Stimulated activated naive B cell treated with anti-CD40 and anti-IgM and Interleukin-4, amounts not matched to agents 10 μg/mL and 1 μg/mL and 100 μg/mL, for 72 hours (primary cell): ENCODE results near the gene GRIK5.

Experiments
- ATAC-seq, 2 donors: fragments of 150-1000 bp; cut with Tn5 transposase; replicated peaks; 2 replicates each; pipeline ENCODE4 v1.10.0; 2021; ENCODE audit warnings: moderate library complexity in 1 of 2
- DNase-seq: peaks from one replicate; pipeline ENCODE4 v3.0.0; 2021
- H3K27ac Mint-ChIP-seq: one replicate; pipeline ENCODE4 v1.8.0; 2022; ENCODE audit warnings: mild to moderate bottlenecking, mixed read lengths
- H3K27me3 Mint-ChIP-seq, 2 donors: one replicate each; pipeline ENCODE4 v1.8.0; 2022; ENCODE audit warnings: mixed read lengths in 2 of 2
- H3K36me3 Mint-ChIP-seq, 2 donors: one replicate each; pipeline ENCODE4 v1.8.0; 2022; ENCODE audit warnings: mixed read lengths in 2 of 2, mild to moderate bottlenecking in 1 of 2
- H3K4me1 Mint-ChIP-seq, 2 donors: one replicate each; pipeline ENCODE4 v1.8.0; 2022; ENCODE audit warnings: mixed read lengths in 2 of 2, mild to moderate bottlenecking in 1 of 2
- H3K4me3 Mint-ChIP-seq, 2 donors: one replicate each; pipeline ENCODE4 v1.8.0; 2022; ENCODE audit warnings: mild to moderate bottlenecking in 2 of 2, mixed read lengths in 2 of 2, moderate library complexity in 1 of 2
- H3K9me3 Mint-ChIP-seq, 2 donors: one replicate each; pipeline ENCODE4 v1.8.0; 2022; ENCODE audit warnings: mixed read lengths in 2 of 2, mild to moderate bottlenecking in 1 of 2

GRIK5 gene

DNA sequence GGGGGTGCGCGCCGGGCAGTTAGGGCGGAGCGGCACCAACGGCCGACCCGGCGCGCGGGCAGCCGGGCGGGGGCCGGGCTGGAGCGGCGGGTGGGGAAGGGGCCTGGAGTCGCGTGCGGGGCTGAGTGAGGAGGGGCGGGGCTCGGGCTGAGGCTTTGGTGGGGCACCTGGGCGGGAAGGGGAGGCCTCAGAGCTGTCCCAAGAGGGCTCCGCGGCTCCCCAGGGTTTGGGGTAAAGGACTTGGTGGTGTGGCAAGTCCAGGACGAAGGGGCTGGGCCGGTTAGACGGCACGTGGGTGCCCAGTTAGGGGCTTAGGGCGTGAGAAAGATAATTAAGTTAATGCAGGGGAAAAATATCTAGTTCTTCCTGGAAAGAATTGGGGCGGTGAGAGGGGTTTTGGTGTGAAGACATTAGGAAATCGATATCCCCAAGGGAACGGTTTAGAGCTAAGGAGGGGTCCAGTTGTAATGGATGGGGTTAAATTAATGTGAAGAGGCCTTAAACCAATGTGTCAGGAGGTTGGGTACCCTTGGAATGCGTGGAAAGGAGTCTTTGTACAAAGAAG, 6.5 kb upstream of the GRIK5 start:
- Mint-ChIP-seq H3K4me3 (peak overlapping the region; percentile 94 to 98), H3K27ac (peak overlapping the region; percentile 98), H3K4me1 (peaks cover 34 to 39% of the 10 kb centered on the region in 2 donors), H3K9me3 (no peaks in the 10 kb centered on the region), H3K27me3 (no peaks in the 10 kb centered on the region), H3K36me3 (peaks cover 14 to 50% of the 10 kb centered on the region in 2 donors)
- DNase-seq (no peak), ATAC-seq (peak; percentile 22 to 32)

DNA sequence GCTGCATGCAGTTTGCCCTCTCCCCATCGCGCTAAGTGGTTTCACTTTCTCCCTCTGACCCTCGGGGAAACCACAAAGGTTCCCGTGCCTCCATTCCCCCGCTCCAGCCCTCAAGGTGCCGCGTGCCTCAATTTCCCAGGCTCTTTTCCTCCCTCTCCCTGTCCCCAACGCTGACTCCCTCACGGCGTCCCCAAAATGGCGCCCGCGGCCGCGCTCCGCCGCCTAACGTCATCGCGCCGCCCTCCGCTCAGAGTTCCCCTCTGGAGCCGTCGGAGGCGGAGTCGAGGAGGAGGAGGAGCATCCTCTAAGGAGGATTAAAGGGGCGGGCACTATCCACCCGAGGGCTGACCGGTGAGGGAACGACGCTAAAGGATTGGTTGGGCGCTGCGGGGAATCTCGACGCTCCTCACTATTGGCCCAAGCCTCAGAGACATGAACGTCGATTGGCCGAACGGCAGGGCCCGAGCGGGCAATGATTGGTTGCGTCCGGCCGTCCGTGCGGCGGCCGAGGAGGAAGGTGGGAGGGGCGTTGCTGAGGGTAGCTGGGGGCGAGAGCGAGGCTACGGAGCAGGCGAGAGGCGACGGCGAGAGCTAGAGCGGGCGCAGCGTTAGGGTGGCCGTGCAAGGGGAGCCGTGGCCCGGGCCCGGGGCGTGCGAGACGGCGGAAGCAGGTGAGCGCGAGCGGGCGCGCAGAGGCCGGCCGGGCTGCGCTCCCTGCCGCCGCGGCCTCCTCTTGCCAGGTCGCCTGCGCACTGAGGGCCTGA, 5.8 kb upstream of the GRIK5 start, which contains the start of gene ZNF574:
ZNF574 (plus strand) TSS at position 551 of the 764 bp plus-strand sequence. CDS start 2,441 bp downstream, outside the sequence.
- no peaks in the 10 kb centered on the region for H3K9me3 Mint-ChIP-seq
- H3K4me3 Mint-ChIP-seq, result peak within 1 kb of the TSS; percentile 94 to 98
- peaks cover 3 to 4% of the 10 kb centered on the region in 2 donors for H3K27me3 Mint-ChIP-seq
- H3K4me1 Mint-ChIP-seq, result peaks cover 30 to 33% of the 10 kb centered on the region in 2 donors
- peak within 1 kb of the TSS; percentile 100 for H3K27ac Mint-ChIP-seq
- H3K36me3 Mint-ChIP-seq, result peaks cover 13 to 43% of the 10 kb centered on the region in 2 donors
- DNase-seq (peak; percentile 98), ATAC-seq (peak; percentile 96)

DNA sequence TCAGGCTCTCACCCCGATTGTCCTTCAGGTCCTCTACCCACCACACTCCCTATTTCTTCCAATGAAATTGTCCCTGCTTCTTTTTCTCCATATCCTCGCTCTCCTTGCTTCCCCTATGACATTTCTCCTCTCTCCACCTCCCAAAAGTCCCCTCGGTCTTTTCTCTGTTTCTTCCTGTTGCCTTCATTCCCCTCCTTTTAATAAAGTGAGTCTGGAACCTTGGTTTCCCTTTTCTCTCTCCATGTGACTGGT, 5.3 kb upstream of the GRIK5 start:
- no peak for DNase-seq
- H3K27me3 Mint-ChIP-seq, result peaks cover 9% of the 10 kb centered on the region in 2 donors

DNA sequence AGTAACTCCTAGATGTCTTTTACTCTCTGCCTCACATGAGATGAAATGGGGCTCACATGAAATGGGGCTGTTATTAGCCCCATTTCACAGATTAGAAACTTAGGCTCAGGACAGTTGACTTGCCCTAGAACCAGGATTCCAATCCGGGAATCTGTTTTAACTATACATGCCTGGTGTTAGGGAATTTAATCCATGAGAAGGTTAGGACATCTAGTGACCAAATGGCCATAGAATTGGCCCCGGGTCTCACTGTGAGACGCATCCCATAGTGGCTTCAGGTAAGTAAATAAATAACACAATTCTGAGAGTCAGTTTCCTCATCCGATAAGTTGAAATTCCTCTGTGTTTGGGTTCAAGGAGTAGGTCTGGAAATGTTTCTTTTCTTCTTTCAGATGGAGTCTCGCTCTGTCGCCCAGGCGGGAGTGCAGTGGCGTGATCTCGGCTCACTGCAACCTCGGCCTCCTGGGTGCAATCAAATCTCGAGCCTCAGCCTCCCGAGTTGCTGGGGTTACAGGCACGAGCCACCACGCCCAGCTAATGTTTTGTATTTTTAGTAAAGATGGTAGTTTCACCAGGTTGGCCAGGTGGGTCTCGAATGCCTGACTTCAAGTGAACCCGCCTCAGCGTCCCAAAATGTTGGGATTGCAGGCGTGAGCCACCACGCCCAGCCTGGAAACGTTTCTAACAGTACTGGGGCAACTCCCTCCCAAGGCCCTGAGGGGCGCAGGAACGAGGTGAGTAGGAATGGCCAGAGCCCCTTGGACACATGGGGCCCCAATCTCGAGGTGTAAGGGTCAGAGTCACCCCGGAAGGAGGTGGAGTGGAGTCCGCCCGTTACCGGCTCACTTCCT, 4.7 kb upstream of the GRIK5 start:
- H3K4me3 Mint-ChIP-seq, result peak overlapping the region; percentile 94 to 98
- DNase-seq (peak; percentile 31), ATAC-seq (peak in 1 of 2 donors; percentile 8)
- peak overlapping the region; percentile 100 for H3K27ac Mint-ChIP-seq
- peaks cover 30 to 33% of the 10 kb centered on the region in 2 donors for H3K4me1 Mint-ChIP-seq
- peaks cover 11 to 12% of the 10 kb centered on the region in 2 donors for H3K27me3 Mint-ChIP-seq
- H3K9me3 Mint-ChIP-seq, result no peaks in the 10 kb centered on the region
- peaks cover 13 to 37% of the 10 kb centered on the region in 2 donors for H3K36me3 Mint-ChIP-seq

More for the DNA sequence above, 5.3 kb upstream of the GRIK5 start:
- H3K9me3 Mint-ChIP-seq, result no peaks in the 10 kb centered on the region
- peak overlapping the region; percentile 100 for H3K27ac Mint-ChIP-seq
- H3K4me3 Mint-ChIP-seq, result peak overlapping the region; percentile 94 to 98
- peaks cover 30 to 33% of the 10 kb centered on the region in 2 donors for H3K4me1 Mint-ChIP-seq
- ATAC-seq, result peak; percentile 1 to 8
- H3K36me3 Mint-ChIP-seq, result peaks cover 13 to 42% of the 10 kb centered on the region in 2 donors

DNA sequence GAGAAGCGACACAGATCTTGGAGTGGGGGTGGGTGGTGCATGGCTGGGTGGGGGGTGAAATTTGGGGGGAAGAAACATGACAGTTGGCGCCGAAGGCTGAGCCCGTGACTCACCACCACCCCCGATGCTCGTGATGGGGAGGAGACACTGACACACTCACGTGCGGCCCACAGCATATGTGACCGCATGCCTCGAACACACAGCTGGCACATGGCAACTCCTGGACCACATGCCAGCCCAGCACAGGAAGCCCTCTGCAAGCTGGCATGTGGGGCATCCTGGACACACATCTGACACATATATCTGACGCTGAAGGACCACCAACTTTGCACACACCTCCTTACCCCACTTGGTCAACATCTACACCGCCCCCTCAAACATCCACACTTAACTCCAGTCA, 1.2 kb upstream of the GRIK5 start:
- H3K27ac Mint-ChIP-seq, result no peak overlapping the region
- no peak for ATAC-seq
- H3K4me3 Mint-ChIP-seq, result no peak overlapping the region
- peaks cover 11 to 12% of the 10 kb centered on the region in 2 donors for H3K27me3 Mint-ChIP-seq
- peaks cover 5 to 10% of the 10 kb centered on the region in 2 donors for H3K36me3 Mint-ChIP-seq
- no peak for DNase-seq
- H3K4me1 Mint-ChIP-seq, result peaks cover 9 to 10% of the 10 kb centered on the region in 2 donors
- H3K9me3 Mint-ChIP-seq, result no peaks in the 10 kb centered on the region

DNA sequence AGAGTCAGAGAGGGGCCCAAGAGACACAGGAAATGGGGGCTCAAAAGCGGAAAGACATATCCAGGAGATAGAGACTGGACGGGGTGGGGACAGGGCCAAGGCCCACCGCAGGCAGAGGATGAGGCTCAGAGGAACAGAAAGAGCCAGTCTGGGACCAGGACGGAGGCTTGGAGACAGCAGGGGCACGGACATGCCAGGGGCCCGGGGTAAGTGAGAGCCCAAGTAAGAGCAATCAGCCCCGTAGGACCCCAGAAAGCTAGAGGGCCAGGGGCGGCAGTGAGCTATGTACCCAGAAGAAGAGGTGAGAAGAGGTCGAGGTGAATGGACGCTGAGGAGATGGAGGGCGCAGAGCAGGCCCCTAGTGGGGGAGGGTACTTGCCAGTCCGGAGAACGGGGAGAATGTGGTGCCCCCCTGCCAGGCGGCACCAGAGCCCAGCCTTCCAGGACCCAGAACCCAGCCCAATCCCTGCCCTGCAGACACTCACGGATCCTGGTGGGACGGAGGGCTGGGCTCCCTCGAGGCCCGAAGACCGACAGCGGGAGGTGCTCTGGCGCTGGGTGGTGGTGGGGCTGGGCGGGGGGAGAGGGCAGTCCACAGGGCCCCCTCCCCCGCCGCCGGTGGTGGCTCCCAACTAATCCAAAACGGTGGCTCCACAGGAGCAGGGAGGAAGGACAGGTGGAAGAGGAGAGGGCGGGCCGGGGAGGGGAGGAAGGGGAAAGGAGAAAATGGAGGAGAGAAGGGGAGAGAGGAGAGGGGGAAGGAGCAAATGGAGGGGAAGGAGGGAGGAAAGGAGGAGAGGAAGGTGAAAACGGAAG, 1.0 kb downstream of the GRIK5 start:
- DNase-seq, result no peak
- Mint-ChIP-seq H3K4me3 (no peak overlapping the region), H3K27me3 (peaks cover 12 to 19% of the 10 kb centered on the region in 2 donors), H3K27ac (no peak overlapping the region), H3K9me3 (no peaks in the 10 kb centered on the region), H3K4me1 (no peaks in the 10 kb centered on the region), H3K36me3 (no peaks in the 10 kb centered on the region)
- ATAC-seq, result peak in 1 of 2 donors; percentile 7

DNA sequence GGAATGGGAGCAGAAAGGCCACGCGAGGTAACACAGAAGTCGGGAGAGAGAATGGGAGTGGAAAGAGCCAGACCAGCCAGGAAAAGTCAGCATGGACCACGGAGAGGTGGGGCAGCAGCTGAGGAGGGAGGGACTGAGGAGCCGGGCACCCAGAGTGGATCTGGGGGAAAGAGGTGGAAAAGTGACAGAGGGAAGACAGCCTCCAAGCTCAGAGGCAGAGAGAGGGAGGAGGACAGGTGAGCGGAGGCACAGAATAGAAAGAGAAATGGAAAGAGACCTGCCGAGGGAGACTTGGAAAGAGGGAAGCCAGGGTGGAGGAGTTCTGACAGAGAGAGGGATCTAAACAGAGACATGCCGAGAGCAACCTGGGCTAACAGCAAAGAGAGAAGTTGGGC, 1.6 kb downstream of the GRIK5 start:
- no peak overlapping the region for H3K27ac Mint-ChIP-seq
- no peaks in the 10 kb centered on the region for H3K36me3 Mint-ChIP-seq
- DNase-seq (no peak), ATAC-seq (no peak)
- H3K27me3 Mint-ChIP-seq, result peaks cover 12 to 19% of the 10 kb centered on the region in 2 donors
- no peaks in the 10 kb centered on the region for H3K4me1 Mint-ChIP-seq
- H3K9me3 Mint-ChIP-seq, result no peaks in the 10 kb centered on the region
- no peak overlapping the region for H3K4me3 Mint-ChIP-seq

DNA sequence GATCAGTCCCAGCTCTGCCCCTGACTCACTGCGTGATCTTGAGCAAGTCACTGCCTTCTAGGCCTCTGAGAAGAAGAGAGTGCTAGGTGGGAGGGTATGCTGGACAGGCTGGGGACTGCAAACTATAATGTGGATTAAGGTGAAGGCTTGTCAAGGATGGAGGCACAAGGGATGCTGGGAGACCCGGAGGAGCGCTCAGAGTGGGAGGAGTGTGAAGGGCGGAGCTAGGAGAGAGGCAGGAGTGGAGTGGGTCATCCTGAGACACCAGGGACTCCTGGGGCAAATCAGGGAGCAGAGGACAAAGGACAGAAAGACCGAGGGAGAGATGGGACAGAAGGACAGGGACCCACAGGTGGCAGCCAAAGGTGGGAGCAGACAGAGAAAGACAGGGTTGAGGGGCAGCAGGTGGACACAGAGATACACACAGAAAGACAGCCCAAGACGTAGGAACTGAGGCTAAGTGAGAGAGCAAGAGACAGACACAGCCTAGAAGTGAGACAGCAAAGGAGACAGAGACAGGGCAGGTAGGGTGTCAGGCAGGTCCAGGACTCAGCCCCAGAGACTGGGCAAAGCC, 2.6 kb downstream of the GRIK5 start:
- Mint-ChIP-seq H3K9me3 (no peaks in the 10 kb centered on the region), H3K4me3 (no peak overlapping the region), H3K27ac (no peak overlapping the region), H3K4me1 (no peaks in the 10 kb centered on the region), H3K36me3 (no peaks in the 10 kb centered on the region), H3K27me3 (peaks cover 12 to 19% of the 10 kb centered on the region in 2 donors)
- no peak for DNase-seq
- ATAC-seq, result no peak

DNA sequence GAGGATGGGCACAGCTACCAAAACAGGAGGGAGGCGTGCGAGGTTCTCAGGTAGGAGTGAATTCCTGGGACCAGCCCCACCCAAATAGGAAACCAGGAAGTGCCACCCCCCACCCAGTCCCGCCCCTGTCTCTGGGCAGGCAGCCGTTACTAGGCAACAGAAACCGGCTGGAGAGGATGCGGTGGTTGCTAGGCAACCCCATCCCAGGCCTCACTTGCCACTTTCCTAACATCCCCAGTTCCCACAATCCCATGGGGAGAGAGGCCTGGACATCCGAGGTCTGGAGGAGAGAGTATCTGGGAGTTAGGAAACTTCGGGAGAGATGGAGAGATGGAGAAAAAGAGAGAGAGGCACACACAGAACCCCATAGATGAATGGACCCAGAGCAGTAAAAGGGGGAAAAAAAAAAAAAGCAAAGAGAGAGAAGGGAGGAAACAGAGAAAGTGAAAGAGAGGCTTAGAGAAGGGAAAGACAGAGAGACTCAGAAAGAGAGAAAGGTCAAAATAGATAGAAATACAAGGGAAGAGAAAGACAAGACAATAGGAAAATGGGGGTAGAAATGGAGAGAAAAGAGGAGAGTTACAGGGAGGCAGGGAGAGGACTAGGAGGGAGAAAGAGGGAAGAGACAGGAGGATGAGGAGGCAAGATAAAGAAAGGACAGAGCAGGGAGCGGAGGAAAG, 3.8 kb downstream of the GRIK5 start:
- peaks cover 12 to 27% of the 10 kb centered on the region in 2 donors for H3K27me3 Mint-ChIP-seq
- H3K4me3 Mint-ChIP-seq, result no peak overlapping the region
- ATAC-seq (no peak), DNase-seq (no peak)
- no peaks in the 10 kb centered on the region for H3K36me3 Mint-ChIP-seq
- H3K9me3 Mint-ChIP-seq, result no peaks in the 10 kb centered on the region
- H3K4me1 Mint-ChIP-seq, result peaks cover 0 to 3% of the 10 kb centered on the region in 2 donors
- no peak overlapping the region for H3K27ac Mint-ChIP-seq

DNA sequence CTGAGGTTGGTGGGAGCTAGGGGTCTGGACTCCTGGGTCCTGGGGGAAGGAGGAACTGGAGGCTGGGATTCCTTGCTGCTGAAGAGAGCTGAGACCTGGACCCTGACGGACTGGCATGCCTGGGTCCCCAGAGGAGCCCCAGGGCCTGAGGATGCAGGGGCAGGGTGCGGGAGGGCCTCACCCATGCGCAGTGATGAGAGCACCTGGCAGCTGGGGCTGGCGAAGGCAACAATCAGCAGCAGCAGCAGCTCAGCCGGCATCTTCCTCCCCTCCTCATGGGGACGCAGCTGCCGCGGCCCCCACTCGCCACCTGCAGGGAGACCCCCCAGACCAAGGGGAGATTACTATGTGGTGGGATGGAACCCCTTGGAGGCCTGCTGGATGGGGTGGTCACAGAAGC, 4.5 kb downstream of the GRIK5 start:
- H3K27ac Mint-ChIP-seq, result no peak overlapping the region
- H3K4me1 Mint-ChIP-seq, result peaks cover 0 to 3% of the 10 kb centered on the region in 2 donors
- no peaks in the 10 kb centered on the region for H3K9me3 Mint-ChIP-seq
- H3K27me3 Mint-ChIP-seq, result peaks cover 5 to 21% of the 10 kb centered on the region in 2 donors
- no peak overlapping the region for H3K4me3 Mint-ChIP-seq
- ATAC-seq (no peak), DNase-seq (no peak)
- H3K36me3 Mint-ChIP-seq, result no peaks in the 10 kb centered on the region

DNA sequence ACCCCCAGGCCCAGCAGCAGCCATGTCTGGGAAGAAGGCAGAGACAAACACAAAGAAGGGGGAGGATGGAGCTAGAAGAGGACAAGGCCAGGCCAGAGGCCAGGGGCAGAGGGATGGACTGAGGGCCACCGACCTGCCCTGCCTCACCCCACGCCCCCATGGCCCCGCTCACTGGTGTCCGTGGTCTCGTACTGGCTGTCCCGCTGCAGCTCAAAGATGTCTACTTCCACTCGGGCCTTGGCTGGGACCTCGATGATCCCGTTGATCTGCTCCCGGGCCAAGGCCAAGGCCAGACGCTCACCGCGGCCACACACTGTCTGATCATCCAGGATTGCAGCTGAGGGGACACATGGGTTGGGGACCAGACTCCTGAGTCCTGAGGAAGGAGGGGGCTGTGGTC, 5.0 kb downstream of the GRIK5 start:
- H3K36me3 Mint-ChIP-seq, result no peaks in the 10 kb centered on the region
- no peak for ATAC-seq
- no peaks in the 10 kb centered on the region for H3K9me3 Mint-ChIP-seq
- no peak overlapping the region for H3K4me3 Mint-ChIP-seq
- no peak overlapping the region for H3K27ac Mint-ChIP-seq
- H3K27me3 Mint-ChIP-seq, result peaks cover under 1 to 17% of the 10 kb centered on the region in 2 donors
- peaks cover 0 to 3% of the 10 kb centered on the region in 2 donors for H3K4me1 Mint-ChIP-seq
- DNase-seq, result no peak

DNA sequence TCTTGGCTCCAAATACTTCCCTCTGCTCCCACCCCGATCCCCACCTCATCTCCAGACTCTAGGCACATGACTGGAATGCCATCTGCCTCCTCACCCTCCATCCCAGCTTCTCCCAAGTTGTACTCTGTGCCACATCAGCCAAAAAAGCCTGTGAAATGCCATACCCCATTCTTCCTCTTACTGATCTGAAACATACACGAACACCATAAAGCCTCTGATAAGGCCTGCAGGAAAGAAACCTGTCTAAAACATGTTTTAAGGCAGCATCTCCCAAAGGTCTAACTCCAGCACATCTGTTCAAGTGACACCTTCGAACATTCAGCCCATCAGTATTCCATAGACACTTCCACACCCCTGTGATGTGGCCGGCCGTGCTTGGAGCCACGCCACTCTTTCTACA, 5.6 kb downstream of the GRIK5 start:
- H3K27ac Mint-ChIP-seq, result no peak overlapping the region
- H3K27me3 Mint-ChIP-seq, result peaks cover 0 to 17% of the 10 kb centered on the region in 2 donors

DNA sequence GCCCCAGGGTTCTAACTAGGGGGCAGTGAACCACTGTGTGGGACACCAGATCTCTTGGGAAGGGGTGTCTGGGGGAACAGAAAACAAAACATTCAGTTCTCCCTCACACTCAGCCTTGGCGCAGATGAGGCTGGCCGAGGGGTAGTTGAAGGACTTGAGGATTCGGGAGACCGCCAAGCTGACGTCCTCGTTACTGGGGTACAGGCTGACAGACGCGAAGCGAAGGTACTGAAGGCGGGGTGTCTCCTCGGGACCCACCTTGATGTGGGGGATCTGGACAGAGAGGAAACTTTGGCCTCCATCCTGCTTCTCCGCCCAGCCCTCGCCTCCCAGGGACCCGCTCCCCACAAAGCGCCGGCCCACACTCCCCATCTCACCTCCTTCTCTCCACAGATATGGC, 7.6 kb downstream of the GRIK5 start:
- Mint-ChIP-seq H3K9me3 (no peaks in the 10 kb centered on the region), H3K36me3 (no peaks in the 10 kb centered on the region), H3K27me3 (peaks cover 0 to 17% of the 10 kb centered on the region in 2 donors), H3K4me3 (no peak overlapping the region), H3K4me1 (peaks cover 0 to 3% of the 10 kb centered on the region in 2 donors), H3K27ac (no peak overlapping the region)
- DNase-seq, result no peak
- ATAC-seq, result no peak

More for the DNA sequence above, 5.6 kb downstream of the GRIK5 start:
- ATAC-seq (no peak), DNase-seq (no peak)
- no peaks in the 10 kb centered on the region for H3K9me3 Mint-ChIP-seq
- H3K4me3 Mint-ChIP-seq, result no peak overlapping the region
- H3K4me1 Mint-ChIP-seq, result peaks cover 0 to 3% of the 10 kb centered on the region in 2 donors
- H3K36me3 Mint-ChIP-seq, result no peaks in the 10 kb centered on the region
